Psoas muscle (tissue), 8 donors: Measurements from ENCODE around the gene CHD5. TPM values are rescaled to one million over a fixed set of nuclear protein-coding genes. Genes with fewer than 3 reads are reported as not detected.
"Not testable (repeated sequence)": the region's sequence is repeated elsewhere in the genome, so short reads cannot be mapped to it uniquely, and the experiment has no call there.

Experiments used
- ATAC-seq, 4 donors: fragments of 200-7000 bp; cut with Tn5 transposase; one replicate each; pipeline ENCODE4 v1.9.1; 2020; ENCODE audit warnings: moderate library complexity in 3 of 4, mild to moderate bottlenecking in 2 of 4
- DNase-seq, 2 donors: peaks; one replicate each; pipeline ENCODE4 v3.0.0-alpha.2; 2020
- H3K27ac ChIP-seq: fragments of 200-600 bp; one replicate; pipeline ENCODE4 v1.8.0; 2022
- H3K27me3 ChIP-seq, 3 donors: fragments of 200-600 bp in 1 of 3; one replicate each; pipeline versions ENCODE4 v1.6.1 to v1.8.0; 2013 to 2022; ENCODE audit warnings: low read length in 2 of 3, mild to moderate bottlenecking in 2 of 3, moderate library complexity in 1 of 3; ENCODE audit not compliant: insufficient read depth in 3 of 3
- H3K36me3 ChIP-seq, 2 donors: fragments of 200-600 bp in 1 of 2; one replicate each; pipeline versions ENCODE4 v1.6.1 to v1.8.0; 2013 to 2022; ENCODE audit warnings: low read depth in 1 of 2, mild to moderate bottlenecking in 1 of 2, moderate library complexity in 1 of 2; ENCODE audit not compliant: insufficient read depth in 1 of 2
- H3K4me1 ChIP-seq: fragments of 200-600 bp; one replicate; pipeline ENCODE4 v1.8.0; 2022
- H3K4me3 ChIP-seq: fragments of 200-600 bp; one replicate; pipeline ENCODE4 v1.8.0; 2022; ENCODE audit warnings: mild to moderate bottlenecking
- H3K9me3 ChIP-seq: fragments of 200-600 bp; one replicate; pipeline ENCODE4 v1.8.0; 2022
- CTCF ChIP-seq: fragments of 200-600 bp; IDR thresholded peaks from one replicate; pipeline ENCODE4 v1.8.0; 2022; ENCODE audit warnings: antibody characterized with exemption
- WGBS, 3 donors: extraction: QIAGEN DNeasy Blood & Tissue Kit; methylation state at CpG; one replicate each; pipeline versions ENCODE4 v1.1.6 to v1.1.7; 2013; 5-methylcytosine and 5-hydroxymethylcytosine counted together
- intact Hi-C, 2 donors: fragments of 100-400 bp; cut with DNase I; formaldehyde crosslinking; loops; one replicate each; pipeline versions ENCODE4 v1.11.0 to v1.14.2; 2022
- polyA plus RNA-seq, 3 donors: library from polyadenylated mRNA; stranded (reverse); fragments of 200-250 nt; gene quantifications; one replicate each; pipeline ENCODE4 v1.2.3, GENCODE V29; 2013
- total RNA-seq, 4 donors: library from RNA; stranded (reverse); fragmentation: NEBNext Ultra II Directional in 2 of 4; extraction: Animal tissue kit (Norgen Biotek cat#: 25700) in 2 of 4; gene quantifications; one replicate each; pipeline versions ENCODE4 v1.2.1 to v1.2.4, GENCODE V29; 2021 to 2023
- donor health status: healthy with polysubstance abuse.
- donor health status: DM: no; HTN: no; CAD: no; lungs with moderate emphysema.
- donor health status: Bipolar disorder and iron deficiency.
- donor health status: healthy.
- donor health status: DM: yes; HTN: yes; CAD: no.
- donor health status: DM: no; HTN: no; CAD: no.
- donor health status: DM: no; HTN: no; CAD: no.
- donor health status: DM: yes; HTN: yes; CAD: no.

Gene CHD5
- total and polyA plus RNA-seq, 7 donors: 0.03 to 0.38 (median 0.24) TPM; not detected in 2

DNA sequence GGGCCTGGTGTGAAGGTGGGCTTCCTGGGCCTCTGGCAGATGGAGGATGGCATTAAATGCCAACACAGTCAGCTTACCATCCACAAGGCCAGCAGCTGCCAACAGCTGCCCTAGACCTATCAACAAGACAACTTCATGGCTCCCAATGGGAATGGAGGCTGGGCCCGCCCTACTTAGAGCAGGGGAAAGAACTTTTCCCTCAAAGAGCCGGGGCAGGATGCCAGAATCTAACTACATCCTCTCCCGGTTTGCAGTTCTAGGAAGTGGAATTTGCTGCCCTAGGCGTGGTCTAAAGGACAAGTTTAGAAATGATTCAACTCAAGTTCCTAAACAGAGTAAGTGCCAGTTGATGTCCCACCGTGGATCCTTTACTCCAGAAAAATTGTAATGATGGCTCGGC is 42.5 kb upstream of the CHD5 start:
- H3K4me1 ChIP-seq: peaks cover 14% of the 10 kb centered on the region
- no peak overlapping the region for H3K4me3 ChIP-seq
- no peaks in the 10 kb centered on the region for H3K9me3 ChIP-seq
- peak; percentile 64 to 67 for DNase-seq
- TF ChIP-seq CTCF: no peak
- no peaks in the 10 kb centered on the region for H3K27me3 ChIP-seq
- H3K27ac ChIP-seq: peak overlapping the region; percentile 27
- ATAC-seq: peak in 2 of 4 donors; percentile 36 to 47
- intact Hi-C loops: no loop called here
- WGBS, 3 donors: 31 to 51% (median 36%) methylated on average over 6 of the region's 6 CpGs
- peaks cover 2 to 66% of the 10 kb centered on the region in 2 donors for H3K36me3 ChIP-seq

DNA sequence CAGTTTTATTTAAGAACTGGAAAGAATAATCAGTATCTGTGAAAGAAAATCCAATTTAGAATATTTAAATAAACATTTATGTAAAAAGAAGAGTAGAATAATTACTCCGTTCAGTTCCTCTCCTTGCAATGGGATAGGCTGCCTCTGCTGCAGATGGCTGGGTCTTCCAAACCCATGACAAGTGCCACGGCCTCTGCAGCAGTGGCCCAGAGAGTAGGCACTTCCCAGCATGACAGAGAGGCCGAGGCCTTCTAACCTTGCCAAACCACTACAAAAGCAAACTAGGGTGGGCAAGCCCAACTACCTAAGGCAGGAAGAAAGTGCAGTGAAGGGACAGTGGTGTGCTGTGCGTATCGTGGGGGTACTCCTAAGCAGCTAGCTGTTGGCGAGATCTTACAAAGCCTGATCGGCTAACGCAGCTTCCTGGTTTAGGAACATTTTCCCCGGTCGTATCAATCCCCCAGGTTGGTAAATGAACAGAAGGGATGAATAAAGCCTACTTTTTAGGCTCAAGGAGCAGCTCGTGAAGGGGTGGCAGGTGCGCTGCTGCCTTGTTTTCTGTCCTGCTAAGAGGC is 41.2 kb upstream of the CHD5 start:
- TF ChIP-seq CTCF: no peak
- DNase-seq: no peak
- no peaks in the 10 kb centered on the region for H3K9me3 ChIP-seq
- no peaks in the 10 kb centered on the region for H3K27me3 ChIP-seq
- H3K4me1 ChIP-seq: peaks cover 14% of the 10 kb centered on the region
- intact Hi-C loops: no loop called here
- no peak overlapping the region for H3K4me3 ChIP-seq
- H3K36me3 ChIP-seq: peaks cover 0 to 57% of the 10 kb centered on the region in 2 donors
- 90 to 94% (median 90%) methylated on average over 12 of the region's 12 CpGs for WGBS, 3 donors
- H3K27ac ChIP-seq: no peak overlapping the region
- no peak for ATAC-seq

DNA sequence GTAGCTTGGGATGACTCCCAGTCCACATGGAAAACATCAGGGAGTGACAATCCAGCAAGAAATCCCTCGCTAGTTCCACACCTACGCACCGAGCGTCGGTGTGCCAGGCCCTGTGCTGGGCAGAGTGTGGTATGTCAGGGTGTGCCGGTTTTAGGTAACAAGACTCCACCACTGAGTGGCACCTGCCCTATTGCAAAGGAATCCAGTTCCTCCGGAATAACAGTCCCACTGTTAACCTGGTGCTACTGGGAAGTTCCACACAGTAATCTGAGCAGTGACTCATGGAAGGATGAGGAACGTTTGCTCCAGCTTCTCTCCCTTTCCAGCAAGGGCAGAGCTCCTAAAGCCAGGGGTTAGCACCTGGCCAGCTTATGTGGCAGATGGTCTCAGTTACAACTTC is 40.1 kb upstream of the CHD5 start:
- peak; percentile 77 to 86 (median 82) for ATAC-seq
- peaks cover 0 to 57% of the 10 kb centered on the region in 2 donors for H3K36me3 ChIP-seq
- WGBS, 3 donors: 41 to 67% (median 51%) methylated on average over 8 of the region's 8 CpGs

GRCh38 chr1:6219641-6220040 is 39.5 kb upstream of the CHD5 start:
- Histone ChIP-seq H3K4me1 (peaks cover 14% of the 10 kb centered on the region), H3K36me3 (peaks cover 0 to 51% of the 10 kb centered on the region in 2 donors)
- H3K9me3 ChIP-seq, DNase-seq, H3K27ac ChIP-seq, H3K4me3 ChIP-seq, H3K27me3 ChIP-seq, intact Hi-C loops, ATAC-seq: not testable (repeated sequence)
- 86 to 93% (median 92%) methylated on average over 11 of the region's 11 CpGs for WGBS, 3 donors

More for the DNA sequence above, 40.1 kb upstream of the CHD5 start:
- DNase-seq: no peak
- intact Hi-C loops: no loop called here
- no peaks in the 10 kb centered on the region for H3K27me3 ChIP-seq
- peak overlapping the region; percentile 27 for H3K27ac ChIP-seq
- no peaks in the 10 kb centered on the region for H3K9me3 ChIP-seq
- no peak for TF ChIP-seq CTCF
- H3K4me3 ChIP-seq: no peak overlapping the region
- H3K4me1 ChIP-seq: peaks cover 14% of the 10 kb centered on the region

GRCh38 chr1:6218375-6219164 is 38.4 kb upstream of the CHD5 start:
- no peak for ATAC-seq
- H3K4me1 ChIP-seq: peaks cover 14% of the 10 kb centered on the region
- no peak for TF ChIP-seq CTCF
- H3K27me3 ChIP-seq: no peaks in the 10 kb centered on the region
- DNase-seq: no peak
- WGBS, 3 donors: 81 to 85% (median 83%) methylated on average over 16 of the region's 16 CpGs
- H3K4me3 ChIP-seq: no peak overlapping the region
- H3K27ac ChIP-seq: no peak overlapping the region
- H3K9me3 ChIP-seq: no peaks in the 10 kb centered on the region
- intact Hi-C loops: no loop called here
- H3K36me3 ChIP-seq: peaks cover 0 to 41% of the 10 kb centered on the region in 2 donors
